HK-2 (cell line): ENCODE data around the gene PPIP5K2.
A peak's percentile ranks its signal among the peaks of the same experiment; 100 is the strongest.

Experiments
- DNase-seq: peaks from one replicate; pipeline ENCODE4 v3.0.0-alpha.2; 2018; ENCODE audit not compliant: unreplicated experiment

The PPIP5K2 gene

GRCh38 chr5:103245761-103246160 is 125.7 kb downstream of the PPIP5K2 start:
- DNase-seq = no peak

GRCh38 chr5:103247118-103247517 is 127.0 kb downstream of the PPIP5K2 start:
- no peak for DNase-seq

- no peak for DNase-seq
Observed at GRCh38 chr5:103249068-103249467, 129.0 kb downstream of the PPIP5K2 start.

GRCh38 chr5:103254921-103255320 is 134.8 kb downstream of the PPIP5K2 start:
- no peak for DNase-seq

- no peak for DNase-seq
Observed at GRCh38 chr5:103255691-103256090, 135.6 kb downstream of the PPIP5K2 start.

GRCh38 chr5:103256178-103256577 is 136.1 kb downstream of the PPIP5K2 start:
- DNase-seq = no peak

GRCh38 chr5:103258368-103258956 is 138.4 kb downstream of the PPIP5K2 start, which contains the start of gene MACIR:
TSS of gene MACIR (plus strand) at chr5:103258763. CDS start at chr5:103275920, 17,157 bp downstream.
- peak; percentile 94 for DNase-seq

- DNase-seq = peak; percentile 60
Observed at GRCh38 chr5:103258957-103259704, 139.0 kb downstream of the PPIP5K2 start.

- peak; percentile 58 for DNase-seq
Observed at GRCh38 chr5:103259705-103260355, 139.7 kb downstream of the PPIP5K2 start.

- no peak for DNase-seq
Observed at GRCh38 chr5:103260951-103261350, 140.8 kb downstream of the PPIP5K2 start.
